DND-41 (cell line): Measurements from ENCODE around the gene MAGI1.

Source experiments
- ATAC-seq: fragments of 200-7000 bp; cut with Tn5 transposase; 3 replicates; pipeline ENCODE4 v1.9.1; 2021; ENCODE audit warnings: low read depth; ENCODE audit not compliant: insufficient read depth
- DNase-seq: peaks from one replicate; pipeline ENCODE4 v3.0.0-alpha.2; 2020
- H2AFZ ChIP-seq: 2 replicates; pipeline ENCODE4 v1.6.0; 2012; ENCODE audit warnings: low read depth, low read length
- H3K27ac ChIP-seq: 2 replicates; pipeline ENCODE4 v1.5.1; 2012; ENCODE audit warnings: low read length, inconsistent platforms
- H3K27me3 ChIP-seq: fragments of 200-600 bp; sonication (generic); 2 replicates; pipeline ENCODE4 v1.6.0; 2012; ENCODE audit warnings: low read length, mild to moderate bottlenecking, inconsistent platforms; ENCODE audit not compliant: insufficient read depth, poor library complexity
- H3K36me3 ChIP-seq: 2 replicates; pipeline ENCODE4 v1.5.1; 2012; ENCODE audit warnings: low read length, inconsistent platforms; ENCODE audit not compliant: insufficient read depth
- H3K4me1 ChIP-seq: 2 replicates; pipeline ENCODE4 v1.5.1; 2012; ENCODE audit warnings: mild to moderate bottlenecking, low read length; ENCODE audit not compliant: insufficient read depth
- H3K4me2 ChIP-seq: 2 replicates; pipeline ENCODE4 v1.6.0; 2012; ENCODE audit warnings: mild to moderate bottlenecking, moderate library complexity, low read length, inconsistent platforms; ENCODE audit not compliant: insufficient read depth
- H3K4me3 ChIP-seq, 2 experiments: fragments of 200-600 bp in 1 of 2; shearing (Covaris generic) in 1 of 2; 2 replicates each; pipeline ENCODE4 v1.5.1; 2012 to 2016; ENCODE audit warnings: inconsistent platforms in 2 of 2, low read length in 2 of 2, mild to moderate bottlenecking in 2 of 2, low read depth in 1 of 2, moderate library complexity in 1 of 2
- H3K79me2 ChIP-seq: 2 replicates; pipeline ENCODE4 v1.6.0; 2012; ENCODE audit warnings: low read length, inconsistent platforms; ENCODE audit not compliant: insufficient read depth
- H3K9ac ChIP-seq: 2 replicates; pipeline ENCODE4 v1.6.0; 2012; ENCODE audit warnings: low read depth, mild to moderate bottlenecking, inconsistent platforms, low read length, moderate library complexity
- H3K9me3 ChIP-seq: 2 replicates; pipeline ENCODE4 v1.5.1; 2012; ENCODE audit warnings: low read length, moderate library complexity, mild to moderate bottlenecking, inconsistent platforms; ENCODE audit not compliant: insufficient read depth, severe bottlenecking
- H4K20me1 ChIP-seq: 2 replicates; pipeline ENCODE4 v1.6.0; 2012; ENCODE audit warnings: low read length; ENCODE audit not compliant: insufficient read depth
- EZH2 ChIP-seq: IDR thresholded peaks from 3 replicates; pipeline ENCODE4 v1.6.1; 2012; ENCODE audit warnings: borderline replicate concordance, low read depth, mild to moderate bottlenecking, moderate library complexity, low read length, inconsistent platforms; ENCODE audit not compliant: severe bottlenecking
- TF ChIP-seq, protein P1 (sequence below): IDR thresholded peaks from 2 replicates; pipeline ENCODE4 v1.5.1; 2012; ENCODE audit warnings: borderline replicate concordance, low read length, moderate library complexity, mild to moderate bottlenecking; ENCODE audit not compliant: poor library complexity, severe bottlenecking; ENCODE audit errors: extremely low read depth

The MAGI1 gene

DNA sequence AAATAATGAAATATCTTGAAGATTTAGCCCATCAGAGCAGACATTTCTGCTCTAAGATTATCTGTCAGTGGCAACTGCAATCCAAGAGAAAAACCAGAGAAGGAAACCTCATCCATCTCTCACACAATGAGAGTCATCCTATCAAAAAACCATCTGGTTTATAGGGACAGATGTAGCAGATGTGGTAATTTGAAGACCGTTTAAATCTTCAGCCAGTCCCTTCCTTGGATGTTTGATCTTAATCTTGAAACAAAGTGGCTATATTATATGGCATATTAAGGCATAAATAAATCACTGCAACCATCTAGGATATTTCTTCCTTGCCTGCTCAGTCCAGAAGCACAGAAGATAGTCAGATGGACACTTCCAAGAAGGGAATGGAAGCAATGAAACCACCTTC is 305.3 kb downstream of the MAGI1 start:
- Histone ChIP-seq H3K9me3 (no peaks in the 10 kb centered on the region), H3K27ac (no peak overlapping the region), H3K4me3 (no peak overlapping the region), H3K4me1 (no peaks in the 10 kb centered on the region), H3K9ac (no peak overlapping the region), H3K36me3 (no peaks in the 10 kb centered on the region), H3K27me3 (no peaks in the 10 kb centered on the region), H3K4me2 (no peak overlapping the region), H2AFZ (no peak overlapping the region), H3K79me2 (no peaks in the 10 kb centered on the region), H4K20me1 (no peaks in the 10 kb centered on the region)
- DNase-seq (no peak), ATAC-seq (no peak)
- TF ChIP-seq, protein P1, sequence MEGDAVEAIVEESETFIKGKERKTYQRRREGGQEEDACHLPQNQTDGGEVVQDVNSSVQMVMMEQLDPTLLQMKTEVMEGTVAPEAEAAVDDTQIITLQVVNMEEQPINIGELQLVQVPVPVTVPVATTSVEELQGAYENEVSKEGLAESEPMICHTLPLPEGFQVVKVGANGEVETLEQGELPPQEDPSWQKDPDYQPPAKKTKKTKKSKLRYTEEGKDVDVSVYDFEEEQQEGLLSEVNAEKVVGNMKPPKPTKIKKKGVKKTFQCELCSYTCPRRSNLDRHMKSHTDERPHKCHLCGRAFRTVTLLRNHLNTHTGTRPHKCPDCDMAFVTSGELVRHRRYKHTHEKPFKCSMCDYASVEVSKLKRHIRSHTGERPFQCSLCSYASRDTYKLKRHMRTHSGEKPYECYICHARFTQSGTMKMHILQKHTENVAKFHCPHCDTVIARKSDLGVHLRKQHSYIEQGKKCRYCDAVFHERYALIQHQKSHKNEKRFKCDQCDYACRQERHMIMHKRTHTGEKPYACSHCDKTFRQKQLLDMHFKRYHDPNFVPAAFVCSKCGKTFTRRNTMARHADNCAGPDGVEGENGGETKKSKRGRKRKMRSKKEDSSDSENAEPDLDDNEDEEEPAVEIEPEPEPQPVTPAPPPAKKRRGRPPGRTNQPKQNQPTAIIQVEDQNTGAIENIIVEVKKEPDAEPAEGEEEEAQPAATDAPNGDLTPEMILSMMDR, result no peak
- TF ChIP-seq EZH2, result no peak

DNA sequence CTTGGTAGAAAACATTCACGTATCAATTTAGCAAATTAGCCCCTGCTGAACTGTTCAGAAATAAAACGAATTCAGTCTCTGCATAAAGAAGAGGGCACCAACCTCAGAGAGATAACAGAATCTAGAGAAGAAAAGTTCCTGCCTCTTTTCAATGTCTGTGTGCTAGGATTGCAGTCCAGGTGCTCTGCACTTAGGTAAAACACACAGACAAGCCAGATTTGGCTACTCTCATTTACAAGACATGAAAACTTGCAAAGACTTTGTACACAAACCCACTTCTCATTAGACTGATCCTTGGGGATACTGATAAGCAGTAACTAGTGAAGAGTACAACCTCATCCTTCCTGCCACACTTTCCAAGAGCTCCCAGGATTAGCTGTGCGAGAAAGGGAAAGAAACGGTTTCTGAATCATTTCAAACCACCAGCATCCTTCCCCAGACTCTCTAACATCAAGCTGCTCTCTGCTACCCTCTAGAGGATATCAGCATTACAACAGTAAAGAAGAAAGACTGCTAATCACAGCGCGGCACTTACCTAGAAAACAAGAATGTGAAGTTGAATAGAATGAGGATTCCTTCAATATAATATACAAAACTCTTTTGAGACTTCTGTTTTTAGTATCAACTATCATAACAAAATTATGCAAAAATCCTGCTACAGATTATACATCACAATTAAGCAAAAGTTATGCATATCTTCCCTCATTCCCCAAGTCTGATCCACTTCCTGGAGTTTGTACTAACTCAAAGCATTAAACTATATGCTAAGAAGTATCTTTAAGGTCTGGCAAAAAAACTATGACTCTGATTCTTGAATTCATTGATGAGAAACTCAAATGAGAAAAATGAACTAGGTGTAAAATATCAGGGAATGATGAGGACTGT is 306.4 kb downstream of the MAGI1 start:
- no peaks in the 10 kb centered on the region for H3K4me1 ChIP-seq
- H3K36me3 ChIP-seq, result no peaks in the 10 kb centered on the region
- H3K4me2 ChIP-seq, result no peak overlapping the region; the same call in 1 of the 2 replicates
- no peak overlapping the region for H3K27ac ChIP-seq
- DNase-seq, result peak; percentile 4
- H3K4me3 ChIP-seq, result no peak overlapping the region
- H3K79me2 ChIP-seq, result no peaks in the 10 kb centered on the region
- no peaks in the 10 kb centered on the region for H4K20me1 ChIP-seq
- no peak for TF ChIP-seq EZH2
- TF ChIP-seq, protein P1, result peak; percentile 83
- H3K9me3 ChIP-seq, result no peaks in the 10 kb centered on the region
- no peak overlapping the region for H3K9ac ChIP-seq
- H2AFZ ChIP-seq, result no peak overlapping the region
- ATAC-seq, result peak; percentile 78; the same call in 2 of the 3 replicates
- no peaks in the 10 kb centered on the region for H3K27me3 ChIP-seq

- TF ChIP-seq EZH2, result no peak
- TF ChIP-seq, protein P1, result no peak
- no peak for ATAC-seq
- H3K27ac ChIP-seq, result no peak overlapping the region
- H3K36me3 ChIP-seq, result no peaks in the 10 kb centered on the region
- H3K9ac ChIP-seq, result no peak overlapping the region
- H3K79me2 ChIP-seq, result no peaks in the 10 kb centered on the region
- H3K9me3 ChIP-seq, result no peaks in the 10 kb centered on the region
- no peaks in the 10 kb centered on the region for H4K20me1 ChIP-seq
- DNase-seq, result no peak
- no peak overlapping the region for H3K4me2 ChIP-seq
- no peaks in the 10 kb centered on the region for H3K4me1 ChIP-seq
- H3K4me3 ChIP-seq, result no peak overlapping the region
- no peak overlapping the region for H2AFZ ChIP-seq
- H3K27me3 ChIP-seq, result no peaks in the 10 kb centered on the region
Observed at GRCh38 chr3:65730449-65730848, 308.3 kb downstream of the MAGI1 start.
